ENCODE data around the gene SDK1.

The SDK1 gene

GRCh38 chr7:4166340-4166739 is 865.3 kb downstream of the SDK1 start:
- DNase-seq (ENCODE audit: low read depth in 2 of 2, low spot score in 1 of 2): no peak

DNA sequence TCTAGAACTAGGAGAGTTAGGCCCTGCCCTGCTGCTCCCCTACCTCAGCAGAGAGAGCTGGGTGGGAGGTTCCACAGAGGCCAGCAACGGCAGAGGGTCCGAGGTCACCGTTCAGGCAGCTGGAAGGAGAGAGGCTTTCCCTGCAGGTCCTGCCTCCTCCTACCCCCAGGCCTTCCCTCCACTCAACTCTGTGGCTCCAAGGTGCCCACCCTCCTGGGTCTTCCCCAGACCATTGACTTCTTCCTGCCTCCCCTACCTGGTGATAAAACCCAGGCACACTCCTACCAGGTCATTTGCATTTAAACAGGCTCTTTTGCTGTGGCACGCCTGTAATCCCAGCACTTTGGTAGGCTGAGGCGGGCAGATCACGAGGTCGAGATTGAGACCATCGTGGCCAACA is 865.8 kb downstream of the SDK1 start:
- DNase-seq (ENCODE audit: low read depth in 2 of 2, low spot score in 1 of 2): no peak

DNA sequence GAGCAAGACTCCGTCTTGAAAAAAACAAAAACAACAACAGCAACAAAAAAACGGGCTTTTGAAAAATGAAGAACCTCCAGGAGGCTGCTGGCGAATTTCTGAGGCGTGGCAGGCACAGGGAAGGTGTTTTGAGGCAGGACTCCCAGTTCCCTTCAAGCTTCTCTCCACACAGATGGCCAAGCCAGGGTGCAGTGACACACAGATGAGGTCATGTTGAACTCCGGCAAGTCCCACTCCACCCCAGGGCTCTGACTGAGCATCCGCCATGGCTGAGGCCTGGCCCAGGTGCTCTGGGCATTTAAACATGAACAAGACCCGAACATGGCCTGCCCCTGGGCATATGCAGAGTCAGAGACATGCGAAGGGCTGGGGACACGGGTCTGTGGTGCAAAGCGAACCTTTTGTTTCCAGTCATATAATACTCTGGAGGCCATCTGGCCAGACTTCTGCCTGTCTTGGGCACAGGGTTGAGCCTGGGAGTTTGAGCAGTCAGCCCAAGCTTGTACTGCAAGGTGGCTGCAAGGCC is 866.4 kb downstream of the SDK1 start:
- DNase-seq (ENCODE audit: low read depth in 2 of 2, low spot score in 1 of 2): no peak

DNA sequence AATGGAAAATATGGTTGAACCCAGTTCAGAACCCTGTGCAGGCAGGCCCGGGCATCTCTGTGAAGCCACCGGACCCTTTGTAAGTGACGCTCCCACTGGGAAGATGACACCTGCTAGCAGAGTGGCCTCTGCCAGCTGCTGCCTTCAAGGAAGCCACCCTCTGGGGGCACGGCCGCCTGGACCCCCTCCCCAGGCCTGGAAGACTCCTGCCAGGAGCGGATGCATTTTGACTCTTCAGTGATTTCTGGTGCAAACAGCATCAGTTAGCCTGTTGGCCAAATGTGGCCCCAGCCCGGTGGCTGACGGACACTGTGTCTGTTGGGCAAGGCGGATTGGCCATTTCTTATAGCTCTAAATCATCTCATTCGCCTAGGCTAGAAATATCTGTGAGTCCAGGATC is 867.0 kb downstream of the SDK1 start:
- DNase-seq (ENCODE audit: low read depth in 2 of 2, low spot score in 1 of 2): no peak

GRCh38 chr7:4168541-4168940 is 867.5 kb downstream of the SDK1 start:
- no peak for DNase-seq (ENCODE audit: low read depth in 2 of 2, low spot score in 1 of 2)

- DNase-seq (ENCODE audit: low read depth in 2 of 2, low spot score in 1 of 2): no peak
These were observed 868.4 kb downstream of the SDK1 start for GRCh38 chr7:4169455-4169854.

DNA sequence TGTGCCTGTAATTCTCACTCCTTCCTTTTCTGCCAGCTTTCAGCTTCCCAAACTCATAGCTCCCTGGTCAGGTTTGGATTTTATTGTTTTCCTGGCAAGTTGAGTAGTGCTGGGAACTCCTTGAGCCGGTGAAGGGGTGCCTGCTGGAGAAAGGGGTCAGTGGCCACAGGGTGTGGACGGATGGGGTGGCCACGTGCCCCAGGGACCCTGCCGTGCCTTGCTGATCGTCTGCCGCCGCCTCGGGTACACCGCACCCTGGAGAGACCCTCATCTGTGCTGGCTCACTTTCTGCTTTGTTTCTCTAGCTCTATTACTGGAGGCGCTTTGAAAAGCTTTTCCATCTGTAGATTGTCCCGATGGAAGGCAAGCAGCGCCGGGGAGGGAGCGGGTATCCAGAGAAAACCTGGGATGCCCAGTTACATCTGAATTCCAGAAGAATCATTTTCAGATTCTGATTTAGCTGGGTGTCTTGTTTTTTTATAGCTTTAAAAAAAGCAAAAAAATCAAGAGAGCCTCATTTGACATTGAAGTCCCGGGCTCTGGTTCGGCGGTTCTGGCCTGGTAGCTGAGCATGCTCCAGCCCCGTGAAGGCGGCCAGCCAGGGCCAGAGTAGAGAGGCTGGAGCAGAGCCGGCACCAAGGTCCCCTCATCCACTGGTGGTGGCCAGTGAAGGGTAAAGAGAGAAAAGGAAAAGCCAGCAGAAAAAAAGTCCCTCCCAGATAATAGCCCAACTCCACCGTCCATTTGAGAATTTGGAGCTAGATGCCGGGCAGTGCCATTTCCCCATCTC is 870.1 kb downstream of the SDK1 start:
- no peak for DNase-seq (ENCODE audit: low read depth in 2 of 2, low spot score in 1 of 2)

DNA sequence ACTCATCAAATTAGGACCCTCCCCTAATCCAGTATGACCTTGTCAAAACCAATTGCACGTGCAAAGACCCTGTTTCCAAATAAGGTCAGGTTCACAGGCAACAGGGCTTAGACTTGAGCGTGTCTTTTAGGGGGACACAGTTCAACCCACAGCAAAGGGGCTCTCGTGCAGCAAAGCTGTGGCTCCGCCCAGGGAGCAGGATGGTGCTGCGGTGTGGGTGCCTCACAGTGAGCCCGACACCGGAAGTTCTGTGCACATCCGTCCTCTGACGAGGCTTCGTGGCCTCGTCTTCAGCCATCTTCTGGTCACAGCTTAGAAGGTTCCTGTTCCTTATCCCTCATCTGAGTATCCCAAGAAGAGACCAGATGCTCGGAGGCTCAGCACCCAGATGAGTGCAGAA is 871.8 kb downstream of the SDK1 start:
- DNase-seq (ENCODE audit: low read depth in 2 of 2, low spot score in 1 of 2): no peak

- no peak for DNase-seq (ENCODE audit: low read depth in 2 of 2, low spot score in 1 of 2)
These were observed 872.6 kb downstream of the SDK1 start for GRCh38 chr7:4173615-4174014.

- DNase-seq (ENCODE audit: low read depth in 2 of 2, low spot score in 1 of 2): no peak
These were observed 873.0 kb downstream of the SDK1 start for GRCh38 chr7:4174016-4174415.

DNA sequence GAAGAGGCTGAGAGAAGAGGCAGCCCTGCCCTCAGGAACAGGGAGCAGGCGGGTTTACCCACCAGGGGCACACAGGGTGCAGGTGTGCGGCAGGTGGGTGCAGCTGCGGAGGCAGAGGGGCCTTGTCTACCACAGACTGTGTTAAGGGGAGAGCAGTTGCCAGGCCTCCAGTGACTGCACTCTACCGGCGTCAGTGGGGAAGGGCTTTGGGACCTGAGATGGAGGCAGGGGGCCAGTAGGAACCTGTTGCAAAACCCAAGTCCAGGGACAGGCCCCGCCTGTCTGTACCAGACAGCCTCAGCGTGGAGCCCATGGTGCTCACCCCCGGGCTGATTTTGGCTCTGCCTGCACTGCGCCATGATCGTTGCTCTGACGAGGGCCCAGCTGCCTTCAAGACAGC is 873.4 kb downstream of the SDK1 start:
- no peak for DNase-seq (ENCODE audit: low read depth in 2 of 2, low spot score in 1 of 2)

DNA sequence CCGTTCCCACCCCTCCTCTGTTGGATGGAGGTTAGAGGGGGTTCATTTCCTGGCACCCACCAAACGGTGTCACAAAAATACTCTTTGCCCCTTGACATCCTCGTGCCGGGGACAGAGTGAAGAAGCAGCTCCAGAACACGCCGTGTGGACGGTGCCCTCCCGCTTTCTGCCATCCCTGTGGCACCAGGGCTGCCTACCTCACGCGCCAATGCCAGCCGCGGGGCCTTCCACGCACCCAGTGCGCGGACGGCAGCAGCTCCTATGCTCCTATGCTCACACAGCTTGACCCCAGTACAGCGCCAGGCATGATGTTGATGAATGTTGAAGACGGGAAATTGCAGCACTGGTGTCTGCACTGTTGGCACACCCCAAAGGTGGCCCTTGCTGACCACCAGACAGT is 873.8 kb downstream of the SDK1 start:
- DNase-seq (ENCODE audit: low read depth in 2 of 2, low spot score in 1 of 2): no peak

DNA sequence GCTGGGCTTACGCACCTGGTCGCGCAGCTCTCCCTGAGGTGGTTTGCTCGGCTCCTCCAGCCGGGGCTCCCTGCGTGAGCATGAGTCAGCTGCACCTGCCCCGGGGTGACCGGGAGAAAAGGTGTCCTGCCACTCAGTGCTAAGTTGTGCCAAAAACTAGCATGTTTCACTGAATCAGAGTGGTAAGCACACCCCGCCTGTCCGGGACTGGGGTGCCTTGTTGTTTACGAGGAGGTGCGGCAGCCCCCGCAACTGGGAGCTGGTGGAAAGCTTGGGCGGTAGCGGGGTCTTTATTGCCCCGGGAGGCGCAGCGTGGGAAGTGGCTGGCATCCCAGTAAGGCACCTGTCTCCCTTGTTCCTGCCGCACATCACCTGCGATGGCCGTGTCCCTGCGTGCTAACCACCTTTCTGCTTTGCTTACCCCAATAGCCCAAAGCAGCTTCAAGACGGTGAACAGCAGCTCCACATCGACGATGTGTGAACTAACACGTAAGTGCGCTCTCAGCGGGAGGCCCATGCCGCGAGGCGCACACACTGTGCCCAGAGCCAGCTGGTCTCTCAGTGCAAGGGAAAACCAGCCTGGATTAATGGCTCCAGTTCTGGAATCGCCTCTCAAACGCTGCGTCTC is 874.4 kb downstream of the SDK1 start:
- no peak for DNase-seq (ENCODE audit: low read depth in 2 of 2, low spot score in 1 of 2)

GRCh38 chr7:4177001-4177400 is 875.9 kb downstream of the SDK1 start:
- no peak for DNase-seq (ENCODE audit: low read depth in 2 of 2, low spot score in 1 of 2)

DNA sequence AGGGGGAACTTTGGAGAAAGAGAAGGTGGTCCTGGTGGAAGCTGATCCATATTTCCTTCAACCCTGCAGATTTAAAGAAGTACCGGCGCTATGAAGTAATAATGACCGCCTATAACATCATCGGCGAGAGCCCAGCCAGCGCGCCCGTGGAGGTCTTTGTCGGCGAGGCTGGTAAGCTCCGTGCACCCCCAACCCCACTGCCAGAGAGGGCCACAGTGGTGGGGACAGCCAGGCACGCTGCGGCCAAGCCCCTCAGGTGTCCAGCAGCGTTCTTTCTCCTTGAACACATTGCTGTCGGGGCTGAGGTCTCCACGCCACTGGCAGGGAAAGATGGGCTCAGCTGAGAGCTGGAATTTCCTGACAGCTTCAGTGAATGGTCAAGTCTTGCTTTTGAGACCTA is 877.4 kb downstream of the SDK1 start:
- DNase-seq (ENCODE audit: low read depth in 2 of 2, low spot score in 1 of 2): no peak

DNA sequence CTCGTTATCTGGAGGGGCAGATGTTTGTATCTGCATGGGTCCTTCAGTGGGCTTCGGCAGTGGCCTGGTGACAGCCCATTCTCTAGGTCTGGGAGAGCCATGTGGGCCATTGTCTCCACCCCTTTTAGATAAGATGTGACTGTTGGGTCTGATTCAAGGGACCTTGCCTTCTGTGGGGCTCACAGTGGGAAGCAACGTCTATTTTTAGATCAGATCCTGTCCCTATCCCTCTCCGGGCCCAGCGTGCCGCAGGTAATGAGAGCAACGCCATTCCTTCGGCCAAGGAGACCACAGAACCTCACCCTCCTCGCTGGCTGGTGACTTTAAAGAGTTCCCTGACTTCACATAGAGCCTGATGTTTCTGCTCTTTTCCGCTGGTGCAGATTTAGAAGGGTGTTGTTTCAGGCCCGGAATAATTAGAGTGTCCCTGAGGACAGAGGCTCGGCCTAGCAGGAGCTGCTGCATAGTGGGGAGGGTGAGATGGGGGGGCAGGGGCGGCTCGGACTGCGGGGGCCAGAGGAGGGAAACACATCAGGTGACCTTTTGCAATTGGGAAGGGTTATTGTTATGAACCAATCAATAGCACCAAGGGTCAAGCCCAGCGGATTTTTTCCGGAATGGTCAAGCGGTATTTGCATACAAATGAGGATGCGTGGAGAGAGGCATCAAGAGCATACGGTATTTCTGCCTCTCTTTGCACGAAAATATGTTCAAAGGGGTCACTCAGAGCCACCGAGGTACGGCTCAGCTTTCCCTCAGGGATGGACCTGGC is 878.0 kb downstream of the SDK1 start:
- DNase-seq (ENCODE audit: low read depth in 2 of 2, low spot score in 1 of 2): no peak

- DNase-seq (ENCODE audit: low read depth in 2 of 2, low spot score in 1 of 2): no peak
These were observed 878.8 kb downstream of the SDK1 start for GRCh38 chr7:4179688-4180380.

DNA sequence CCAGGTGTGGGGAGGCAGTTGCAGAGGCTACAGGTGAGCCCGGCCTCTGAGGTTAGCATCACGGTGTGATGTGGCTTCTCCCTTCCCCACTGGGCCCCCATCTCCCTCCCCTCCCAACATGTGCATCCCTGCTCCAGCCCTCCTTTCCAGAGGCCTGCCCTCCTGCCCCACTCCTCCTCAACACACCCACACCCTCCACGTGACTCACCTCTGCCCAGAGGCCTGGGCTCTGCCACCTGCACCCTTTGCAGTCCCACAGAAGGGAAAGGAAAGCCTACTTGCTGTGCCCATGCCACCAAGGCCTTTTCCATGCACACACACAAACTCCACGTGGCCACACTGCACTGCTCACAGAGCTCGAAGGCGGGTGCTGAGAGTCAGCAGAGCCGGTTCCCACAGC is 880.4 kb downstream of the SDK1 start:
- DNase-seq (ENCODE audit: low read depth in 2 of 2, low spot score in 1 of 2): no peak

DNA sequence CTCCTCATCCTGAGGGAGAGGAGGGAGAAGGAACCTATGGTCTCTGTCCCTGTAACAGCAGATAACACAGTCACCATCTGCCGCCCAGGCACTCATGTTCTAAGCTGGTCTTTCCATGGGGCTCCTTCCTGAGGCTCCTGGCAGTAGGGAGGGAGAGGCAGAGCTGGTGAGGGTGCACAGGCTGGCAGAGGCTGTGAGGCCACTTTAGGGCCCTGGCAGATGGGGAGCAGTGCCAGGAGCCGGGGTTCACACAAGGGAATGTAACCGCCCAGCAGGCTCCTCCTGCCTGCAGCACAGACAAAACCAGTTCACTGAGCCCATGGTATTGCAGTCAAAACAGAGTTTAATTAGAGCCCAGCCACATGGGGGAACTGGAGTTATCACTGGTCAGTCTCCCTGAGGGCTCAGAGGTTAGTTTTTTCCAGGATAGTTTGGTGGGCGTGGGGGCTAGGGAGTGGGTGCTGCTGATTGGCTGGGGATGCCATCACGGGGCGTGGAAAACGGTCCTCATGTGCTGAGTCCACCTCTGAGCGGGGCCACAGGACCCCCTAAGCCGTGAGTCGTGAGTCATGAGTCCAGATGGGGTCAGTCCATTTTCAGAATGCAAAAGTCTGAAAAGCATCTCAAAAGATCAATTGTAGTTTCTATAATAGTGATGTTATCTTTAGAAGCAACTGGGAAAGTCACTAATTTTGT is 881.7 kb downstream of the SDK1 start:
- no peak for DNase-seq (ENCODE audit: low read depth in 2 of 2, low spot score in 1 of 2)

DNA sequence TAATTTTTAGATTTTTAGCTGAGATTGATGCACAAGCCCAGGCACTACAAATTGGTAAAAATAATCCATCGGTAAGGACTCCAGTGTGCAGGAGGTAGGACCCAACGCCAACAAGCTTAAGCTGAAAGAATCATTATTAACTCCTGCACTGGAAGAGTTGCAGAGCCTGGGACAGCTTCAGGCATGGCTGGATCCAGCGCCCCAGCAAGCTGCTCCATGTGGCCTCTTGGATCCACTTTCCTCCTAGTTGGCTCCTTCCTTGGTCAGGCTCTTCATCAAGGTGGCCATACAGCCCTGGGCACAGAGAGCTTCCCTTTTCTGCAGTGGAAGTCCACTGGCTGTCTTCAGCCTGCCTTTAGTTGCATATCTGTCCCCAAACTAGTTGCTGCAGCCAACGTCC is 883.6 kb downstream of the SDK1 start:
- no peak for DNase-seq (ENCODE audit: low read depth in 2 of 2, low spot score in 1 of 2)

DNA sequence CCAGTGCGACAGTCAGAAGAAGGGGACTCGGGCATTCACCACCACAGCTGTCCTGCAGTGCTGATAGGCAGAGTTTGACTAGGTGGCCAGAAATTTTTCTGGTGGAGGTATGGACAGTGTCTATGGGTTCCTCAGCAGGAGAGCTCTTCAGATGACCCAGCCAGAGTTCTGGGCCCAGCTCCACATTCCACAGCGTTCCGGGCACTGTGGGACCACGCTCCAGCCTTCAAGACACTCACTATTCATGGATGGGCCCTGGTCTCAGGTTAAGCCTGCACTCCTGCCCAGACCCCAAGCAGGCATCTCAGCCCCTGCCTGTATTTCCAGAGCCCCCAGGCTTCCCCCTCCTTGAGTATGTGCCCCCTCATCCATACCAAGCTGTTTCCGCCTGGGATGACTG is 884.1 kb downstream of the SDK1 start:
- no peak for DNase-seq (ENCODE audit: low read depth in 2 of 2, low spot score in 1 of 2)

Data from stimulated activated CD8-positive, alpha-beta memory T cell treated with anti-CD3 and anti-CD28 coated beads, Interleukin-4, amount 100 ng/mL, for 1 hour (primary cell).